K562 (cell line): ENCODE data around the gene SND1. TPM values are rescaled to one million over a fixed set of nuclear protein-coding genes. Genes with fewer than 3 reads are reported as not detected.

Experiments
- AFF1 ChIP-seq, 2 experiments: fragments of 450-650 bp; IDR thresholded peaks; 2 replicates each; pipeline ENCODE4 v1.6.1; 2018; ENCODE audit warnings: mild to moderate bottlenecking in 2 of 2, low read depth in 1 of 2; ENCODE audit not compliant: partially characterized antibody in 2 of 2
- DMBX1 ChIP-seq: fragments of 250-450 bp; sonication (Bioruptor Pico); IDR thresholded peaks from 2 replicates; pipeline ENCODE4 v1.8.0; 2022; ENCODE audit warnings: inconsistent platforms, mild to moderate bottlenecking, moderate library complexity, borderline replicate concordance
- EHMT2 ChIP-seq: fragments of 450-650 bp; IDR thresholded peaks from 2 replicates; pipeline ENCODE4 v1.6.1; 2018; ENCODE audit warnings: antibody characterized with exemption
- GTF2A2 ChIP-seq: IDR thresholded peaks from 2 replicates; pipeline ENCODE4 v1.6.1; 2016; ENCODE audit warnings: mild to moderate bottlenecking, missing genetic modification characterization, missing compliant biosample characterization
- HDAC8 ChIP-seq: fragments of 450-650 bp; IDR thresholded peaks from 2 replicates; pipeline ENCODE4 v1.6.1; 2016; ENCODE audit warnings: mild to moderate bottlenecking, missing genetic modification characterization, moderate library complexity, missing compliant biosample characterization
- NFIC ChIP-seq: fragments of 450-650 bp; IDR thresholded peaks from 2 replicates; pipeline ENCODE4 v1.6.1; 2017; ENCODE audit warnings: mild to moderate bottlenecking, inconsistent platforms
- NR2C1 ChIP-seq, 2 experiments: fragments of 450-650 bp; IDR thresholded peaks; 2 replicates each; pipeline ENCODE4 v1.6.1; 2017; ENCODE audit warnings: mild to moderate bottlenecking in 2 of 2, antibody characterized with exemption in 1 of 2, inconsistent platforms in 1 of 2, missing compliant biosample characterization in 1 of 2, missing genetic modification characterization in 1 of 2
- SMARCA4 ChIP-seq: fragments of 450-650 bp; IDR thresholded peaks from 2 replicates; pipeline ENCODE4 v1.6.1; 2016
- TAL1 ChIP-seq: fragments of 450-650 bp; IDR thresholded peaks from 2 replicates; pipeline ENCODE4 v1.6.1; 2016; ENCODE audit warnings: mild to moderate bottlenecking
- TARDBP ChIP-seq: fragments of 450-650 bp; IDR thresholded peaks from 2 replicates; pipeline ENCODE4 v1.6.1; 2016
- TRIM28 ChIP-seq: fragments of 450-650 bp; IDR thresholded peaks from 2 replicates; pipeline ENCODE4 v1.6.1; 2017
- USF2 ChIP-seq: sonication (generic); formaldehyde crosslinking; IDR thresholded peaks from 2 replicates; pipeline ENCODE4 v1.5.0; 2020; ENCODE audit warnings: missing genetic modification reagents
- ZBTB12 ChIP-seq: fragments of 250-450 bp; sonication (Bioruptor Pico); IDR thresholded peaks from 2 replicates; pipeline ENCODE4 v1.4.0; 2020
- ZBTB2 ChIP-seq: fragments of 450-650 bp; IDR thresholded peaks from 2 replicates; pipeline ENCODE4 v1.6.1; 2016; ENCODE audit warnings: antibody characterized with exemption
- ZFP36 ChIP-seq: fragments of 150-350 bp; IDR thresholded peaks from 2 replicates; pipeline ENCODE4 v1.6.1; 2018; ENCODE audit warnings: low read length, low read depth; ENCODE audit not compliant: partially characterized antibody
- ZKSCAN1 ChIP-seq: fragments of 150-350 bp; IDR thresholded peaks from 2 replicates; pipeline ENCODE4 v1.6.1; 2016; ENCODE audit warnings: low read depth, low read length
- ZNF212 ChIP-seq: fragments of 450-650 bp; formaldehyde crosslinking; IDR thresholded peaks from 2 replicates; pipeline ENCODE4 v1.4.0; 2020; ENCODE audit warnings: mild to moderate bottlenecking
- ZNF740 ChIP-seq, 3 experiments: fragments of 200-800 bp in 1 of 3; sonication (Bioruptor generic) in 1 of 3; sonication (generic) in 1 of 3; formaldehyde crosslinking in 1 of 3; IDR thresholded peaks; 2 replicates each; pipeline versions ENCODE4 v1.6.1 to v1.8.0; 2016 to 2022; ENCODE audit warnings: mild to moderate bottlenecking in 2 of 3, missing compliant biosample characterization in 2 of 3, missing genetic modification characterization in 2 of 3, missing genetic modification reagents in 1 of 3
- ZNF830 ChIP-seq: fragments of 250-450 bp; sonication (Bioruptor Pico); IDR thresholded peaks from 2 replicates; pipeline ENCODE4 v1.5.0; 2021; ENCODE audit warnings: mild to moderate bottlenecking
- ZSCAN29 ChIP-seq: fragments of 450-650 bp; IDR thresholded peaks from 2 replicates; pipeline ENCODE4 v1.6.1; 2017
- polyA plus RNA-seq, 8 experiments: library from polyadenylated mRNA; depleted of rRNA in 4 of 8; stranded (reverse) in 5 of 8; unstranded in 3 of 8; fragments of >200 nt; fragmentation: Nextera tagmentation in 2 of 8; fragmentation: Illumina TruSeq in 1 of 8; extraction: Ambion mirVana in 2 of 8; extraction: Trizol in 1 of 8; gene quantifications; 2 replicates each; pipeline versions ENCODE4 v1.2.1 to v1.2.3, GENCODE V29; 2011 to 2014; ENCODE audit warnings: inconsistent platforms in 1 of 8, missing spikeins in 1 of 8
- total RNA-seq, 7 experiments: library from RNA; depleted of rRNA in 6 of 7; stranded (reverse); fragments of >200 nt in 6 of 7; fragmentation: Illumina TruSeq in 2 of 7; extraction: Trizol in 2 of 7; gene quantifications; 2 replicates each; pipeline versions ENCODE4 v1.2.1 to v1.2.3, GENCODE V29; 2011 to 2021; ENCODE audit warnings: low replicate concordance in 1 of 7

Gene SND1
- total and polyA plus RNA-seq, 9 of the 15 experiments (the other 6 are each of a cell fraction or from before 2014, with no cell fraction given), result 46.5 to 307 (median 191) TPM

- TF ChIP-seq AFF1 (IDR thresholded peaks at IDR 0.05; ENCODE audit: low read depth in 1 of 2, partially characterized antibody in 2 of 2), result peak in 1 of 2 experiments; percentile 66
- TF ChIP-seq GTF2A2 (tag), result no peak
- TF ChIP-seq ZNF212, result 0 out of 2 replicates have a peak, but pooled peaks have one; percentile 29
- TF ChIP-seq USF2 (CRISPR knock-in tag), result peak; percentile 48
- TF ChIP-seq NFIC, result peak; percentile 88
- peak; percentile 97 for TF ChIP-seq SMARCA4
- TF ChIP-seq ZBTB12 (CRISPR knock-in tag), result no peak
- no peak for TF ChIP-seq NR2C1 (IDR thresholded peaks at IDR 0.05)
- TF ChIP-seq NR2C1 (tag; IDR thresholded peaks at IDR 0.05), result peak; percentile 55
- TF ChIP-seq TAL1, result peak; percentile 93
- TF ChIP-seq ZNF830 (CRISPR knock-in tag), result no peak
- TF ChIP-seq HDAC8 (tag), result no peak
- 0 out of 2 replicates have a peak, but pooled peaks have one; percentile 38 for TF ChIP-seq ZKSCAN1
- TF ChIP-seq EHMT2, result 0 out of 2 replicates have a peak, but pooled peaks have one; percentile 64
- TF ChIP-seq ZBTB2, result 0 out of 2 replicates have a peak, but pooled peaks have one; percentile 58
- peak; percentile 20 for TF ChIP-seq ZFP36
- TF ChIP-seq ZSCAN29, result no peak
- peak; percentile 62; the same call in 1 of the 2 replicates for TF ChIP-seq TARDBP
- TF ChIP-seq TRIM28, result peak; percentile 90
- no peak for TF ChIP-seq DMBX1 (CRISPR knock-in tag)
- TF ChIP-seq ZNF740 (CRISPR knock-in tag; IDR thresholded peaks at IDR 0.05), result no peak
- no peak for TF ChIP-seq ZNF740 (tag; IDR thresholded peaks at IDR 0.05)
Measured at GRCh38 chr7:127892488-127893314, 240.7 kb downstream of the SND1 start (continued).
